Measurements from ENCODE around the gene VEPH1.

DNA sequence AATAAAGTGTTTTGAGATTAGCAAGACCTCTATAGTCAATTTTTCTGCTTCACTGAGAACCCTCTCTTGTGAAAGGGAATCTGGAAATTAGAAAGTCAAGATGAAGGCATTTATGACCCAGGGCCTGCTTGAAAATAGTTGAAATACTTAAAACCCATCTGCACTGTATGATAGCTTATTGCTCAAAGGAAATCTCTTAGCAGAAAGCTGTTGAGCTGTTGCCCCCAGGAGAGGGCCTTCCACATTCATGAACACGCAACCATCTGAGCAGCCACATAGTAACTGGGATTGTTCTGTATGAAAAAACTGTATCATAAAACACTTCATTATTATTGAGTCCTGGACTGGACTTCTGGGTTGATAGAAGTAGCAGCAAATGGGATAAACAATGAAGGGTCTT is 173.0 kb downstream of the VEPH1 start:
- TF ChIP-seq, protein P1, sequence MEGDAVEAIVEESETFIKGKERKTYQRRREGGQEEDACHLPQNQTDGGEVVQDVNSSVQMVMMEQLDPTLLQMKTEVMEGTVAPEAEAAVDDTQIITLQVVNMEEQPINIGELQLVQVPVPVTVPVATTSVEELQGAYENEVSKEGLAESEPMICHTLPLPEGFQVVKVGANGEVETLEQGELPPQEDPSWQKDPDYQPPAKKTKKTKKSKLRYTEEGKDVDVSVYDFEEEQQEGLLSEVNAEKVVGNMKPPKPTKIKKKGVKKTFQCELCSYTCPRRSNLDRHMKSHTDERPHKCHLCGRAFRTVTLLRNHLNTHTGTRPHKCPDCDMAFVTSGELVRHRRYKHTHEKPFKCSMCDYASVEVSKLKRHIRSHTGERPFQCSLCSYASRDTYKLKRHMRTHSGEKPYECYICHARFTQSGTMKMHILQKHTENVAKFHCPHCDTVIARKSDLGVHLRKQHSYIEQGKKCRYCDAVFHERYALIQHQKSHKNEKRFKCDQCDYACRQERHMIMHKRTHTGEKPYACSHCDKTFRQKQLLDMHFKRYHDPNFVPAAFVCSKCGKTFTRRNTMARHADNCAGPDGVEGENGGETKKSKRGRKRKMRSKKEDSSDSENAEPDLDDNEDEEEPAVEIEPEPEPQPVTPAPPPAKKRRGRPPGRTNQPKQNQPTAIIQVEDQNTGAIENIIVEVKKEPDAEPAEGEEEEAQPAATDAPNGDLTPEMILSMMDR (IDR thresholded peaks at IDR 0.05 in 4 of 5, conservative IDR thresholded peaks at IDR 0.05 in 1 of 5), result no peak
- no peak for TF ChIP-seq POLR2A (IDR thresholded peaks at IDR 0.05)

All from gastrocnemius medialis (tissue), 4 donors.